ENCODE results near the gene SRRT. TPM values are rescaled to one million over a fixed set of nuclear protein-coding genes. Genes with fewer than 3 reads are reported as not detected.

The SRRT gene
- total and polyA plus RNA-seq, 10 of the 15 experiments (the other 5 are each of a cell fraction or from before 2014, with no cell fraction given), result 11.1 to 254 (median 111) TPM

DNA sequence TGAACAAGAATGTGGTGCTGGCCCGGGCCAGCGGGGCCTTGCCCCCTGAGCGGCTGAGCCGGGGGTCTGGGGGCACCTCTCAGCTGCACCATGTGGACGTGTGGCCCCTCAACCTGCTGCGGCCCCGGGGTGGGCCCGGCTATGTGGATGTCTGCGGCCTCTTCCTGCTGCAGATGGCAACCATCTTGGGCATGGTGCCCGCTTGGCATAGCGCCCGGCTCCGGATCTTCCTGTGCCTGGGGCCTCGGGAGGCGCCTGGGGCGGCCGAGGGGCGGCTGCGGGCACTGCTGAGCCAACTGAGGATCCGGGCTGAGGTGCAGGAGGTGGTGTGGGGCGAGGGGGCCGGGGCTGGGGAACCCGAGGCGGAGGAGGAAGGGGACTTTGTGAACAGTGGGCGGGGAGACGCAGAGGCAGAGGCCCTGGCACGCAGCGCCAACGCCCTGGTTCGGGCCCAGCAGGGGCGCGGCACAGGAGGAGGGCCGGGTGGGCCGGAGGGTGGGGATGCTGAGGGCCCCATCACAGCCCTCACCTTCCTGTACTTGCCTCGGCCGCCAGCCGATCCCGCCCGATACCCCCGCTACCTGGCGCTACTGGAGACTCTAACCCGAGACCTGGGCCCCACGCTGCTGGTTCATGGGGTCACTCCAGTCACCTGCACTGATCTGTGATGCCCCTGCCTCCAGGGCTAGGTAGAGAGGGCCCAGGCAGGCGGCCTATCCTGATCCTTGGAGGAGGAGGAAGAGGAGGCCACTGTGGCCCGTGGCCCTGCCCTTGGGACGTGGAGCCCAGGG is 8.8 kb upstream of the SRRT start:
- Histone ChIP-seq H3K36me3 (ENCODE audit: control insufficient read depth in 2 of 2, insufficient read depth in 2 of 2, low read length in 1 of 2) (peaks cover 0 to 6% of the 10 kb centered on the region in 2 experiments; a peak in 3 of 4 replicates), H2AFZ (ENCODE audit: control insufficient read depth, low read depth, low read length) (no peak overlapping the region; the same call in 1 of the 2 replicates), H3K4me3 (no peak overlapping the region), H3K27me3 (replicated peaks in 1 of 2; ENCODE audit: control insufficient read depth in 2 of 2, insufficient read depth in 2 of 2, low read length in 1 of 2) (no peaks in the 10 kb centered on the region), H3K4me2 (ENCODE audit: control insufficient read depth, insufficient read depth) (peak overlapping the region; percentile 72), H3K4me1 (ENCODE audit: control insufficient read depth, insufficient read depth, low read length) (peaks cover 4% of the 10 kb centered on the region), H3K9me3 (replicated peaks; ENCODE audit: control insufficient read depth, insufficient read depth, low read length) (no peaks in the 10 kb centered on the region), H3K27ac (ENCODE audit: control insufficient read depth, insufficient read depth) (peak overlapping the region; percentile 92), H3K79me2 (ENCODE audit: control insufficient read depth, insufficient read depth, low read length) (peaks cover 22% of the 10 kb centered on the region), H4K20me1 (ENCODE audit: control insufficient read depth, insufficient read depth) (no peaks in the 10 kb centered on the region), H3K9ac (ENCODE audit: control insufficient read depth, insufficient read depth, low read length) (peak overlapping the region; percentile 95)
- TF ChIP-seq CBX3 (IDR thresholded peaks at IDR 0.05; ENCODE audit: borderline replicate concordance, low read depth), result no peak
- no peak for TF ChIP-seq ESRRA (IDR thresholded peaks at IDR 0.05; ENCODE audit: low read length)
- TF ChIP-seq LARP7 (IDR thresholded peaks at IDR 0.05), result no peak
- no peak for TF ChIP-seq RB1 (IDR thresholded peaks at IDR 0.05; ENCODE audit: borderline replicate concordance)
- TF ChIP-seq ETV6 (conservative IDR thresholded peaks at IDR 0.05 in 1 of 2, IDR thresholded peaks at IDR 0.05 in 1 of 2; ENCODE audit: borderline replicate concordance in 1 of 2, low read depth in 1 of 2), result no peak
- no peak for TF ChIP-seq CHD4 (IDR thresholded peaks at IDR 0.05)
- no peak for TF ChIP-seq ZNF24 (IDR thresholded peaks at IDR 0.05)
- TF ChIP-seq, protein P1, sequence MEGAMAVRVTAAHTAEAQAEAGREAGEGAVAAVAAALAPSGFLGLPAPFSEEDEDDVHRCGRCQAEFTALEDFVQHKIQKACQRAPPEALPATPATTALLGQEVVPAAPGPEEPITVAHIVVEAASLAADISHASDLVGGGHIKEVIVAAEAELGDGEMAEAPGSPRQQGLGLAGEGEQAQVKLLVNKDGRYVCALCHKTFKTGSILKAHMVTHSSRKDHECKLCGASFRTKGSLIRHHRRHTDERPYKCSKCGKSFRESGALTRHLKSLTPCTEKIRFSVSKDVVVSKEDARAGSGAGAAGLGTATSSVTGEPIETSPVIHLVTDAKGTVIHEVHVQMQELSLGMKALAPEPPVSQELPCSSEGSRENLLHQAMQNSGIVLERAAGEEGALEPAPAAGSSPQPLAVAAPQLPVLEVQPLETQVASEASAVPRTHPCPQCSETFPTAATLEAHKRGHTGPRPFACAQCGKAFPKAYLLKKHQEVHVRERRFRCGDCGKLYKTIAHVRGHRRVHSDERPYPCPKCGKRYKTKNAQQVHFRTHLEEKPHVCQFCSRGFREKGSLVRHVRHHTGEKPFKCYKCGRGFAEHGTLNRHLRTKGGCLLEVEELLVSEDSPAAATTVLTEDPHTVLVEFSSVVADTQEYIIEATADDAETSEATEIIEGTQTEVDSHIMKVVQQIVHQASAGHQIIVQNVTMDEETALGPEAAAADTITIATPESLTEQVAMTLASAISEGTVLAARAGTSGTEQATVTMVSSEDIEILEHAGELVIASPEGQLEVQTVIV (IDR thresholded peaks at IDR 0.05; ENCODE audit: borderline replicate concordance, partially characterized antibody), result no peak
- no peak for TF ChIP-seq PAX5 (IDR thresholded peaks at IDR 0.05; ENCODE audit: borderline replicate concordance, low read depth, low read length)
- no peak for TF ChIP-seq MXI1 (IDR thresholded peaks at IDR 0.05; ENCODE audit: low read depth, low read length)
- TF ChIP-seq MYC (IDR thresholded peaks at IDR 0.05; ENCODE audit: insufficient read depth, insufficient read length, insufficient replicate concordance, low read length, severe bottlenecking), result no peak
- TF ChIP-seq IRF4 (IDR thresholded peaks at IDR 0.05; ENCODE audit: low read depth, low read length), result no peak
- ATAC-seq (no peak), DNase-seq (ENCODE audit: low read depth, low spot score) (no peak), FAIRE-seq (no peak)
- in situ Hi-C loops (cut with MboI), result no loop called here
- ChIA-PET POLR2A (no interaction called here), RAD21 (ENCODE audit: unreplicated experiment) (interaction anchor here (0.9 kb wide), 1 partner anchor 24 kb away, joined by 3 read pairs; the partner anchor contains the start of gene UFSP1), CTCF (interaction anchor here (1.1 kb wide), 1 partner anchor 14 kb away, joined by 3 read pairs; the partner anchor contains the start of gene SLC12A9), SMC1A (ENCODE audit: uncharacterized antibody, unreplicated experiment) (interaction anchor here (1.0 kb wide), 1 partner anchor 9 kb away, joined by 3 read pairs; the partner anchor contains the start of gene SRRT)
- intact Hi-C loops (cut with micrococcal nuclease; ENCODE audit: unreplicated experiment), result no loop called here
- BruUV-seq (replicated peaks), result no TSS peak
- WGBS (ENCODE audit: insufficient coverage, insufficient replicate concordance, low lambda C conversion rate, missing lambda C conversion rate), result 52% methylated on average over 31 of the region's 46 CpGs
